ENCODE data around the gene CHRM5. TPM values are rescaled to one million over a fixed set of nuclear protein-coding genes. Genes with fewer than 3 reads are reported as not detected.

CHRM5 gene
- total and polyA plus RNA-seq, 4 donors, result 0.01 to 0.23 TPM; not detected in 2

DNA sequence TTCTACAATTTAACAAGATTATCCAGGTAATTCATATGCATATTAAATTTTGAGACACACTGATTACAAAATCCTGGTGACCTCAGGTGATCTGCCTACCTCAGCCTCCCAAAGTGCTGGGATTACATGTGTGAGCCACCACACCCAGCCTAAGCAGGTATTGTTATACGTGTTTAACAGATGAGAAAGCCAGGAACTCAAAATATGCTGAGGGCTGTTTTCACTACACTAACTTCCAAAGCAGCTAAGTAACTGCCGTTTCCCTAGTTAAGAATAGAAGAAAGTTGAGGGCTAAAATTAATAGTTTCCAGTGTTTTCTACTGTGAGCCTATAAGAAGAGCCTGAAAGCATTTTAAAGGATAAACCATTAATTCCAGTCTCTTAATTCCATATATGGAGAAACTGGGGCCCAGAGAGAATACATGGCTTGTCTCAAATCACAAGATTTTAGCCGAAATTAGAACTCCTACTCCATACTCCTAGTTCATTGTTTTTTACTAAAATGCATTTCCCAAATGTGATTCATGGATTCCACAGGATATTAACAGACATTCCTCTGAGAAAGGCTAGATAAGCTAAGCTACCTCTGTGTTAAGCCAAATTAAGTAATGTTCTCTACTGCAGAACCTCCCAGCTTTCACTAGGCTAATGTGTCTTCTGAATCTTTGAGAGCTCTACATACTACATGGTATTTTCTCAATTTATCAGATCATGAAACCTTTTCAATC lies 87.7 kb downstream of the CHRM5 start:
- Histone ChIP-seq H3K9me3 (ENCODE audit: control insufficient read depth in 4 of 4, insufficient read depth in 3 of 4, low read length in 3 of 4) (no peaks in the 10 kb centered on the region), H3K27me3 (ENCODE audit: control insufficient read depth in 3 of 3, insufficient read depth in 3 of 3, low read length in 2 of 3) (no peaks in the 10 kb centered on the region), H3K4me1 (ENCODE audit: control insufficient read depth in 5 of 5, insufficient read depth in 5 of 5, low read length in 5 of 5) (no peaks in the 10 kb centered on the region), H3K4me3 (no peak overlapping the region), H3K9ac (ENCODE audit: insufficient read depth in 1 of 2, low read length in 2 of 2) (no peak overlapping the region), H3K36me3 (ENCODE audit: control insufficient read depth in 4 of 4, insufficient read depth in 4 of 4, low read length in 4 of 4) (no peaks in the 10 kb centered on the region), H3K27ac (ENCODE audit: low read depth in 1 of 2, low read length in 1 of 2) (no peak overlapping the region)
- ATAC-seq (ENCODE audit: insufficient read depth, low FRiP score), result no peak
- TF ChIP-seq, protein P1, sequence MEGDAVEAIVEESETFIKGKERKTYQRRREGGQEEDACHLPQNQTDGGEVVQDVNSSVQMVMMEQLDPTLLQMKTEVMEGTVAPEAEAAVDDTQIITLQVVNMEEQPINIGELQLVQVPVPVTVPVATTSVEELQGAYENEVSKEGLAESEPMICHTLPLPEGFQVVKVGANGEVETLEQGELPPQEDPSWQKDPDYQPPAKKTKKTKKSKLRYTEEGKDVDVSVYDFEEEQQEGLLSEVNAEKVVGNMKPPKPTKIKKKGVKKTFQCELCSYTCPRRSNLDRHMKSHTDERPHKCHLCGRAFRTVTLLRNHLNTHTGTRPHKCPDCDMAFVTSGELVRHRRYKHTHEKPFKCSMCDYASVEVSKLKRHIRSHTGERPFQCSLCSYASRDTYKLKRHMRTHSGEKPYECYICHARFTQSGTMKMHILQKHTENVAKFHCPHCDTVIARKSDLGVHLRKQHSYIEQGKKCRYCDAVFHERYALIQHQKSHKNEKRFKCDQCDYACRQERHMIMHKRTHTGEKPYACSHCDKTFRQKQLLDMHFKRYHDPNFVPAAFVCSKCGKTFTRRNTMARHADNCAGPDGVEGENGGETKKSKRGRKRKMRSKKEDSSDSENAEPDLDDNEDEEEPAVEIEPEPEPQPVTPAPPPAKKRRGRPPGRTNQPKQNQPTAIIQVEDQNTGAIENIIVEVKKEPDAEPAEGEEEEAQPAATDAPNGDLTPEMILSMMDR (IDR thresholded peaks at IDR 0.05; ENCODE audit: control extremely low read depth, extremely low read depth), result no peak
- DNase-seq, result no peak
- 76 to 89% methylated on average over 3 of the region's 3 CpGs for WGBS, 2 donors

DNA sequence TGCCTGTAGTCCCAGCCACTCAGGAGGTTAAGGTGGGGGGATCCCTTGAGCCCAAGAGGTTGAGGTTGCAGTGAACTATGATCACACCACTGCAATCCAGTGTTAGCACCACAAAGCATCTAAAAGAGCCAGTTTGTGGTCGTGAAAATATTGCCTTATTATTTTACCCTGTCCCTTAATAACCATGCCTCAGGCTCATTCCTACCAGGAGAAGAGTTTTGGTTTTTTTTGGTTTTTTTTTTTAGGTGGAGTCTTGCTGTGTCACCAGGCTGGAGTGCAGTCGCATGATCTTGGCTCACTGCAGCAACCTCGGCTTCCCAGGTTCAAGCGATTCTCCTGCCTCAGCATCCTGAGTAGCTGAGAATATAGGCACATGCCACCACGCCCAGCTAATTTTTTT lies 88.6 kb downstream of the CHRM5 start:
- Histone ChIP-seq H3K27ac (ENCODE audit: low read depth in 1 of 2, low read length in 1 of 2) (no peak overlapping the region), H3K4me3 (no peak overlapping the region), H3K9me3 (ENCODE audit: control insufficient read depth in 4 of 4, insufficient read depth in 3 of 4, low read length in 3 of 4) (no peaks in the 10 kb centered on the region), H3K9ac (ENCODE audit: insufficient read depth in 1 of 2, low read length in 2 of 2) (no peak overlapping the region), H3K4me1 (ENCODE audit: control insufficient read depth in 5 of 5, insufficient read depth in 5 of 5, low read length in 5 of 5) (no peaks in the 10 kb centered on the region), H3K36me3 (ENCODE audit: control insufficient read depth in 4 of 4, insufficient read depth in 4 of 4, low read length in 4 of 4) (no peaks in the 10 kb centered on the region), H3K27me3 (ENCODE audit: control insufficient read depth in 3 of 3, insufficient read depth in 3 of 3, low read length in 2 of 3) (no peaks in the 10 kb centered on the region)
- ATAC-seq (ENCODE audit: insufficient read depth, low FRiP score) (no peak), DNase-seq (no peak)
- TF ChIP-seq, protein P1 (IDR thresholded peaks at IDR 0.05; ENCODE audit: control extremely low read depth, extremely low read depth), result no peak
- 91 to 98% methylated on average over 5 of the region's 5 CpGs for WGBS, 2 donors

DNA sequence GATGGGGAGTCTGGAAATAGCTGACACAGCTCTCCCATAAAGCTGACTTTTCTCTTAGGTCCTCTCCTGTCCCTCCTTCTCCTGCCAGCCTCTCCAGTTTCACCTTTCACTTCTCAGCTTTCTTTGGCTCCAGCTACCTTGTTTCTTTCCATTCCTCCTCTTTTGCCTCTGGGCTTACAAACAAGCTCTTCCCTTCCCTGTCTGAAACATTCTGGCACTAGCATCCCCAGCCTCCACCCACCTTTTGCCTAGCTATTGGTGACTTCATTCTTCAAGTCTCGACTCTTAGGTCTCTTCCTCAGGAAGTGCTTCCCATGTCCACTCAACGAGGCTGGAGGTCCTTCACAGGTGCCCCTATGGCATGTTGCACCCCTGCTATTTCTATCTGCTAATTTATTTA lies 91.2 kb downstream of the CHRM5 start:
- H3K36me3 ChIP-seq (ENCODE audit: control insufficient read depth in 4 of 4, insufficient read depth in 4 of 4, low read length in 4 of 4), result no peaks in the 10 kb centered on the region
- TF ChIP-seq, protein P1 (IDR thresholded peaks at IDR 0.05; ENCODE audit: control extremely low read depth, extremely low read depth), result no peak
- no peak overlapping the region for H3K27ac ChIP-seq (ENCODE audit: low read depth in 1 of 2, low read length in 1 of 2)
- no peaks in the 10 kb centered on the region for H3K27me3 ChIP-seq (ENCODE audit: control insufficient read depth in 3 of 3, insufficient read depth in 3 of 3, low read length in 2 of 3)
- H3K4me1 ChIP-seq (ENCODE audit: control insufficient read depth in 5 of 5, insufficient read depth in 5 of 5, low read length in 5 of 5), result no peaks in the 10 kb centered on the region
- H3K9me3 ChIP-seq (ENCODE audit: control insufficient read depth in 4 of 4, insufficient read depth in 3 of 4, low read length in 3 of 4), result no peaks in the 10 kb centered on the region
- DNase-seq (no peak), ATAC-seq (ENCODE audit: insufficient read depth, low FRiP score) (no peak)
- 35 to 61% methylated on average over 2 of the region's 2 CpGs for WGBS, 2 donors
- H3K9ac ChIP-seq (ENCODE audit: insufficient read depth in 1 of 2, low read length in 2 of 2), result no peak overlapping the region
- H3K4me3 ChIP-seq, result no peak overlapping the region

DNA sequence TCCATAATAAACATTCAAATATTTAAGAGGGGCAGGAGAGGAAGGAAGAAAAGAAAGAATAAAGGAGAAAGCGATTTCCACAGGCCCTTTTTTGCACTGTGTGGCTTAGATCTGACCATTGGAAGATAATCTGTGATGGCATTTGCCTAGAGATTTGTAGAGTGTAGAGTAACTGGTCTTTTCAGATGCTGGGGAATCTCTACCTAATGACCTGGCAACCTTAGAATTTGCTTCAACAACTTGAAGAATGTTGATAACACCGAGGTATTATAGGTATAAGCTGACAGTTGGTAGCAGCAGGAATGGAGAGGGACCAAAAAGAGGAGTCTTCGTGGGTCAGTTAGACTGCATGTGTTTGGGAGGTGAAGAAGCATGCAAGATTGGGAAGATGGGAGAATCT lies 91.6 kb downstream of the CHRM5 start:
- H3K27me3 ChIP-seq (ENCODE audit: control insufficient read depth in 3 of 3, insufficient read depth in 3 of 3, low read length in 2 of 3), result no peaks in the 10 kb centered on the region
- 66 to 81% methylated on average over 3 of the region's 3 CpGs for WGBS, 2 donors
- H3K4me3 ChIP-seq, result no peak overlapping the region
- TF ChIP-seq, protein P1 (IDR thresholded peaks at IDR 0.05; ENCODE audit: control extremely low read depth, extremely low read depth), result no peak
- no peaks in the 10 kb centered on the region for H3K9me3 ChIP-seq (ENCODE audit: control insufficient read depth in 4 of 4, insufficient read depth in 3 of 4, low read length in 3 of 4)
- DNase-seq (no peak), ATAC-seq (ENCODE audit: insufficient read depth, low FRiP score) (no peak)
- H3K4me1 ChIP-seq (ENCODE audit: control insufficient read depth in 5 of 5, insufficient read depth in 5 of 5, low read length in 5 of 5), result no peaks in the 10 kb centered on the region
- H3K36me3 ChIP-seq (ENCODE audit: control insufficient read depth in 4 of 4, insufficient read depth in 4 of 4, low read length in 4 of 4), result no peaks in the 10 kb centered on the region
- no peak overlapping the region for H3K27ac ChIP-seq (ENCODE audit: low read depth in 1 of 2, low read length in 1 of 2)
- H3K9ac ChIP-seq (ENCODE audit: insufficient read depth in 1 of 2, low read length in 2 of 2), result no peak overlapping the region
